NCI-H1417 treated with DMSO at 0.1 percent for 48 hours (cell line): ENCODE results near the gene FBXL17.
"Not testable (repeated sequence)": the region's sequence is repeated elsewhere in the genome, so short reads cannot be mapped to it uniquely, and the experiment has no call there.

Experiments
- DNase-seq: peaks from one replicate; lab custom pipeline; 2025; lab: John Stamatoyannopoulos, UW

The FBXL17 gene

DNA sequence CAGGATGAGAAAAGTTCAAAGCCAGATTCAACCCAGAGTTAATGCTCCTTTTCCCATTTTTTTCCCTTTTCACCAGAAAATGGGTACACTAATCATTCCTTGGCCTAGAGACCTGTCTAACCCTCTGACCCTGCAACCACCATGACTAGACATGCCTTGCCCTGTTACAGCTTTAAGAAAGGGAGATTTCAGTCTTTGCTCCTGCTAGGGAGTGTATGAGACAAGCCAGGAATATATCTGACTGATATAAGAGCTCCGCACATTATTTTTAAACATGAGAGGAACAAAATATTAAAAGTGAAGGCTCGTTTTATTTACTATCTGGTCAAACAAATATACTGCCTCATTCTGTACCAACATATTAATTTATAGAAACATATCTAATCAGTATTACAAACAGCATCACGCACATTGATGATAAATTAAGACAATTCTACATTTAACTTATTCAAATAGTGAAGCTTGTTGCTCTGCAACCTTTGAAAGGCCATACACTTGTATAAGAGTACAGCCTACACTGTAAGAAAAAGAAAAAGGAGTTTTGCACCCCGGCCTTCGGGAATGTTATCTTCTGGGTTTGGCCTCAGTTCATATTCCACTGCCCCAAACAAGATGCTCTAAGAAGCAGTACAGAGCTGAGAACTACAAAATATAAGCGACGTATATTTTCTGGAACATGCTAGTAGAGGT lies 132.7 kb downstream of the FBXL17 start:
- no peak for DNase-seq

- DNase-seq, result no peak
Measured at GRCh38 chr5:108238936-108239887, 142.7 kb downstream of the FBXL17 start.

DNA sequence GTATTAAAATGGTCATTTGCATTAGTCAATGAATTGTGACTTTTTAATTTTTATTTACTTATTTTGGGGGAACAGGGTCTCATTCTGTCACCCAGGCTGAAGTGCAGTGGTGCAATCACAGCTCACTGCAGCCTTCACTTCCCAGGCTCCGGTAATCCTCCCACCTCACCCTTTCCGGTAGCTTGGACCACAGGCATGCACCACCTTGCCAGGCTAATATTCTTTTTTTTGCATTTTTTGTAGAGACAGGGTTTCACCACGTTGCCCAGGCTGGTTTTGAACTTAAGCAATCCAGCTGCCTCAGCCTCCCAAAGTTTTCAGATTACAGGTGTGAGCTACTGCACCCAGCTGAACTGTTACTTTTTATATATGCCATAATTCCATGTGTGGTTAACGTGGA lies 143.4 kb downstream of the FBXL17 start:
- no peak for DNase-seq

- DNase-seq, result no peak
Measured at GRCh38 chr5:108233617-108234155, 148.2 kb downstream of the FBXL17 start.

DNA sequence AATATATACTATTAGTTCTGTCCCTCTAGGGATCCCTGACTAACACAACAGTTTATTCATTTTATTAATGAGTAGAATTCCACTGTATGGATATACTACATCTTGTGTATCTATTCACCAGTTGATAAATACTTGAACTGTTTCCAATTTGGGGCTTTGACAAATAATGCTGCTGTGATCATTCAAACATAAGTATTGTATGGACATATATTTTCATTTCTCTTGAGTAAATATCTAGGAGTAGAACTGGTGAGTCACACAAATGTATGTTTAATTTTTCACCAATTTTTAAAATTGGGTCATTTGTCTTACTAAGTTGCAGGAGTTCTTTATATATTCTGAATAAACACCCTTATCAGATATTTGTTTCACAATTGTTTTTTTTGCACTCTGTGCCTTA lies 149.1 kb downstream of the FBXL17 start:
- DNase-seq, result no peak

- DNase-seq, result no peak
Measured at GRCh38 chr5:108222011-108222410, 159.9 kb downstream of the FBXL17 start.

GRCh38 chr5:108220834-108221233 lies 161.1 kb downstream of the FBXL17 start:
- no peak for DNase-seq

- no peak for DNase-seq
Measured at GRCh38 chr5:108216890-108217289, 165.0 kb downstream of the FBXL17 start.

DNA sequence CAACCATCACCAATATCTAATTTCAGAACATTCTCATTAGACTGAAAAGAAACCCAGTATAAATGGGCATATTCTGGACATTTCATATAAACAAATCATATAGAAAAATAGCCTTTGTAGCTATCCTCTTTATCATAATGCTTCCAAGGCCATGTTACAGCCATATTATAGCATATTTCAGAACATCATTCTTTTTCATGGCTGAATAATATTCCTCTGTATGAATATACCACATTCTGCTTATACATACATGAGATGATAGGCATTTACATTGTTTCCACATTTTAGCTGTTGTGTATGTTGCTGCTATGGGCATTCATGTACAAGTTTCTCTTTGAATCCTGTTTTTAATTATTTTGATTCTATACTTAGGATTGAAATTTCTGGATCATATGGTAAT lies 167.0 kb downstream of the FBXL17 start:
- DNase-seq, result no peak

DNA sequence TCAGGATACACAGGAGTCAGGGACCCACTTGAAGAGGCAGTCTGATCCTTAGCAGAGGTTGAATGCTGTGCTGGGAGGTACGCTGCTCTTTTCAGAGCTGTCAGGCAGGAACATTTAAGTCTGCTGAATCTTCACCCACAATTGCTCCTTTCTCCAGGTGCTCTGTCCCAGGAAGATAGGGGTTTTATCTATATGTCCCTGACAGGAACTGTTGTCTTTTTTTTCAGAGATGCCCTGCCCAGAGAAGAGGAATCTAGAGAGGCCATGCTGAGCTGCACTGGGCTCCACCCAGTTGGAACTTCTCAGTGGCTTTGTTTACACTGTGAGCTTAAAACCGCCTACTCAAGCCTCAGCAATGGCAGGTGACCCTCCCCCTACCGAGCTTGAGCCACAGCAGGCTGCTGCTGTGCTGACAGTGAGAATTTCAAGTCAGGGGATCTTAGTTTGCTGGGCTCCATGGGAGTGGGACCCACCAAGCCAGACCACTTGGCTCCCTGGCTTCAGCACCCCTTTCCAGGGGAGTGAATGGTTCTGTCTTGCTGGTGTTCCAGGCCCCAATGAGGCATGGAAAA lies 169.0 kb downstream of the FBXL17 start:
- no peak for DNase-seq

- DNase-seq, result no peak
Measured at GRCh38 chr5:108206707-108207106, 175.2 kb downstream of the FBXL17 start.

DNA sequence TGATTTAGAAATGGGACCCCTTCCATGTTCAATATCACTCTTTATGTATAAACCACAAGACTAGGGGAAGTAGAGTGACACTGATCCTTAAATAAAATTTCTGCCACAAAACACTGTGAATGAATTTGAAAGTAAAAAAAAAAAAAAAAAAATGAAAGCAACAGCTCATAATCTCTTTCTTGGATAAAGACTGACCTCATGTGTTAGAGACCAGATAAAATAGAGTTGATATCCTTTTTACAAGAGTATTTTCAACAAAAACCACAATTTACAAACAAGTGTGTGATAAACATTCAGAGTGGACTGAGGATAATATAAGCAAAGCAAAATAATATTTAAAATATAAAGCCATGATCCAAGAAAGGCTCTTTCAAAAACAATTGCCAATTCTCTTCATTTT lies 180.2 kb downstream of the FBXL17 start:
- DNase-seq, result no peak

DNA sequence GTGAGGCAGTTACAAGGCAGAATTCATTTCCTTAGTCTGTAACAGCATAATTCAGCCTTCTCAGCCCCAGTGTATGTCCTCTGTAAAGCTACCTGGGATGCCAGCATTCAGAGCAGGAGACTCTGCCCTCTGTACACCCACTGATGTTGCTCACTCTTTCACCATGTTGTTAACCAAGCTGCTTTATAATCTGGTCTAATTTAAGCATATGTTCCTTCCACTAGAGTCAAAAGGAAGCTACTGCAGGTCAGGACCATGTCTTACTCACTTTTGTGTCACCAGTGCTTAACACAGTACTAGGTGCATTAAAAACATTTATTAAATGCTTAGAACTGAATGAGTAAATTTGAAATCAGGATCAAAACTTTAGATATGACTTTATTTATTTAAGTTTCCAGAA lies 185.6 kb downstream of the FBXL17 start:
- no peak for DNase-seq

GRCh38 chr5:108193021-108193795 lies 188.7 kb downstream of the FBXL17 start:
- DNase-seq, result no peak

DNA sequence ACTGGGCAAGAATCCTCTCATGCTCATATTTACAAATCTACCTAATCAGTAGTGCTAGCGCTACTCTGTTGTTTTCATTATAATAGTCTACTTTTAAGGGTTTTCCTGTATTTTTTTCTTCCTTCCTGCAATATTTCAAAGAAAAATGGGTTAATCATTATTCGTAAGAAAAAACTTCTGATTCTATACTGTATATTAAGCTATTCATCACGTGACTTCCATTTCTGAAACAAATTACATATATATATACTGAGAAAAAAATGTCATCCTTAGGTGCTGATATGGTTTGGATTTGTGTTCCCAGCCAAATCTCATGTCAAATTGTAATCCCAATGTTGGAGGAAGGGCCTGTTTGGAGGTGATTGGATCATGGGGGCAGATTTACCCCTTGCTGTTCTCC lies 197.0 kb downstream of the FBXL17 start:
- DNase-seq, result no peak

DNA sequence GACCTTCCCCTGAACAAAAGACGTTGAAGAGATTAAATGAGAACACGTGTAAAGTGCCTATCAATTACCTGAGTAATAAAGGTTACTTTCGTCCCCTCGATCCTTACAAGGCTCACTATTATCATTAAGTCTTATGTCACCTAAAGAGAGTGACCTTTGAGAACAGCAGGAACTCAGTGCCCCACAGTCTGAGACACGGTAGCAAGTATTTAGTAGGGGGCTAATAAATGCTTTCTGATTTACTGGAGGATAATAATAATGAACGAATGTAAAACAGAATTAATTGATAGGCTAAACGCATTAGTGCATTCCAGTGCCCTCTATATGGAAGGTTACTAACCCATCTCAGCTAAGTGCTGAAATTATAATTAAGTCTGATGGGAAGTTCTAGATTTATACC lies 199.9 kb downstream of the FBXL17 start:
- no peak for DNase-seq

- no peak for DNase-seq
Measured at GRCh38 chr5:108174286-108174685, 207.6 kb downstream of the FBXL17 start.

GRCh38 chr5:108171759-108172158 lies 210.1 kb downstream of the FBXL17 start:
- DNase-seq, result no peak

DNA sequence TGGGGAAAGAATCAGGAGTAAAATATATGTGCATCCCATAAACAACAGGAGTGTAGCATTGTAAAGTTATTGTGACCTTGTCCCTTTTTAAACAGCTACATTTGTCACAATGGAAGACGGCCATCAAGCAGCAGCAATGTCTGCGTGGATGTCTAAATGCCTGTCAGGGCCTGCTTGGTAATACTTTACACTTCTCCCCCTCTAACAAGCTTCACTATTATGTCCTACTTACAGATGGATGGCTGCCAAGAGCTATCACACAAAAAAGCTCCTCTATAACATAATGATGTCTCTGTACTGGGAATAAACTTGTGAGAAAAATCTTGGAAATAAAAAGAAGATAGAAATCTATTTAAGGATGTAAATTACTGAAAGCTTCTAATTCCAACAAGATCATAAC lies 213.0 kb downstream of the FBXL17 start:
- no peak for DNase-seq

- no peak for DNase-seq
Measured at GRCh38 chr5:108167174-108167573, 214.7 kb downstream of the FBXL17 start.

DNA sequence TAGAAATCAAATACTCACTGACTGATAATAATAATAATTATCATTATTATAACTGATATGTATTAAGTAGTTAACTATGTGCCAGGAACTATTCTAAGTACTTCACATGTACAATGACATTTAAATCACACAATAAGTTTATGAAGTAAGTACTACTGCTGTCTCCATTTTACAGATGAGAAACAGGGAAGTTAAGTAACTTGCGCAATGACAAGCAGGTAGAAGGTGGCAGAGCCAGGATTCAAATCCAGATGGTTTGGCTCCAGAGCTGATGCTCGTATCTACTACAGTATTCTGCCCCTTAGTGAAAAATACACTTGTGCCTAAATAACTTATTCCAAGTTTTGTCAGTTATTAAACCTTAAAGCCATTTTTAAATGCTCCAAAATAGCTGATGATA lies 217.3 kb downstream of the FBXL17 start:
- DNase-seq, result no peak

DNA sequence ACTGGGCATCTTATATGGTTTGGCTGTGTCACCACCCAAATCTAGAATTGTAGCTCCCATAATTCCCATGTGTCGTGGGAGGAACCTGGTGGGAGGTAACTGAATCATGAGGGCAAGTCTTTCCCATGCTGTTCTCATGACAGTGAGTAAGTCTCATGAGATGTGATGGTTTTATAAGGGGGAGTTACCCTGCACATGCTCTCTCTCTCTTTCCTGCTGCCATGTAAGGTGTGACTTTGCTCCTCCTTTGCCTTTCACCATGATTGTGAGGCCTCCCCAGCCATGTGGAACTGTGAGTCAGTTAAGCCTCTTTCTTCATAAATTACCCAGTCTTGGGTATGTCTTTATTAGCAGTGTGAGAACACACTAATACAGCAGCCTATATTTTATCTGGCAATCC lies 229.0 kb downstream of the FBXL17 start:
- not testable (repeated sequence) for DNase-seq
